Measurements from ENCODE around the gene PRDX5. TPM values are rescaled to one million over a fixed set of nuclear protein-coding genes. Genes with fewer than 3 reads are reported as not detected.

Gene PRDX5
- total and polyA plus RNA-seq, 2 donors = 222 to 286 TPM

DNA sequence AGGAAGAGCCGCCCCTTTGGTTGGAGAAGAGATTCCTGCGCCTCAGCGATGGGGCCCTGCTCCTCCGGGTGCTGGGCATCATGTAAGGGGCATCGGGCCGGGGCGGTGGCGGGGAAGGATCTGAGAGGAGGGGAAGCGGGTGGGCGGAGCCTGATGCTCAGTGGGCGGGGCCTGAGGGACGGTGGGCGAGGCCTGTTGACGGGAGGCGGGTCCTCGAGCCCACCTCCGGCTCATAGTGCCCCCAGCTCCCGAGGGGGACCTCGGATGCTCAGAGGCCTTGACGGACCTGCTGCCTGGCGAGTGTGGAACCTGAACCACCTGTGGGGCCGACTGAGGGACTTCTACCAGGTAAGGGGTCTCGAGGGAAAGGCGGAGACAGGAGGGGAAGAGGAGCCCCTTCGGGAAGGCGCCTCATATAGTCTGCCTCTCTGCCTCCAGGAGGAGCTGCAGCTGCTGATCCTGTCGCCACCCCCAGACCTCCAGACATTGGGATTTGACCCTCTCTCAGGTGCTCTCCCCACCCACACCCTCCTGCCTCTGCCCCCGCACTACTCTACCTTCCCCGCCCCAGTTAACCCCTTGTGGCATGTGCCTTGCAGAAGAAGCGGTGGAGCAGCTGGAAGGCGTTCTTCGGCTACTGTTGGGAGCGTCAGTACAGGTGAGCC lies 22.9 kb downstream of the PRDX5 start:
- Histone ChIP-seq H3K4me3 (ENCODE audit: low read length in 2 of 2) (peak overlapping the region; percentile 61 to 64), H3K27ac (ENCODE audit: low read depth in 1 of 2, low read length in 1 of 2) (peak overlapping the region; percentile 86 to 92), H3K36me3 (ENCODE audit: control insufficient read depth in 2 of 2, insufficient read depth in 2 of 2, low read length in 1 of 2) (peaks cover 27 to 34% of the 10 kb centered on the region in 2 donors), H3K4me1 (ENCODE audit: control insufficient read depth in 2 of 2, insufficient read depth in 2 of 2, low read length in 2 of 2) (peaks cover 24 to 49% of the 10 kb centered on the region in 2 donors), H3K9me3 (ENCODE audit: control insufficient read depth in 2 of 2, insufficient read depth in 1 of 2, low read length in 1 of 2) (peaks cover 0 to 7% of the 10 kb centered on the region in 2 donors), H3K27me3 (ENCODE audit: control insufficient read depth in 2 of 2, insufficient read depth in 1 of 2, low read length in 1 of 2) (no peaks in the 10 kb centered on the region)
- 23% methylated on average over 33 of the region's 33 CpGs for WGBS
- peak in 7 of 9 donors; percentile 69 to 88 (median 79) for DNase-seq (ENCODE audit: low read depth in 6 of 9, low spot score in 9 of 9)

DNA sequence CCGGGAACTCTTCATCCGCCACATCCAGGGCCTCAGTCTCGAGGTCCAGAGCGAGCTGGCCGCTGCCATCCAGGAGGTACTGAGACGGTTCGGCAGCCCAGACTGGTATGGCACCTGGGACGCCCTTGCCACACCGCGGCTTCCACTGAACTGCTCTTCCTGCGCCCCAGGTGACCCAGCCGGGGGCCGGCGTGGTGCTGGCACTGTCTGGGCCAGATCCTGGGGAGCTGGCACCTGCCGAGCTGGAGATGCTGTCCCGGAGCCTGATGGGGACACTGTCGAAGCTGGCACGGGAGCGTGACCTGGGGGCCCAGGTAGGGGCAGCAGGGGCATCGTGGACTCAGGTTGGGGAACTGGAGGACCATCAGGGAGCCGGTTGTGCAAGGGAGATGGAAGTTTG lies 23.5 kb downstream of the PRDX5 start:
- H3K36me3 ChIP-seq (ENCODE audit: control insufficient read depth in 2 of 2, insufficient read depth in 2 of 2, low read length in 1 of 2) = peaks cover 31 to 34% of the 10 kb centered on the region in 2 donors
- H3K27ac ChIP-seq (ENCODE audit: low read depth in 1 of 2, low read length in 1 of 2) = no peak overlapping the region
- H3K4me1 ChIP-seq (ENCODE audit: control insufficient read depth in 2 of 2, insufficient read depth in 2 of 2, low read length in 2 of 2) = peaks cover 24 to 49% of the 10 kb centered on the region in 2 donors
- peaks cover 0 to 7% of the 10 kb centered on the region in 2 donors for H3K9me3 ChIP-seq (ENCODE audit: control insufficient read depth in 2 of 2, insufficient read depth in 1 of 2, low read length in 1 of 2)
- WGBS = 94% methylated on average over 21 of the region's 21 CpGs
- no peaks in the 10 kb centered on the region for H3K27me3 ChIP-seq (ENCODE audit: control insufficient read depth in 2 of 2, insufficient read depth in 1 of 2, low read length in 1 of 2)
- peak overlapping the region in 1 of 2 donors; percentile 61 for H3K4me3 ChIP-seq (ENCODE audit: low read length in 2 of 2)
- DNase-seq (ENCODE audit: low read depth in 6 of 9, low spot score in 9 of 9) = no peak

DNA sequence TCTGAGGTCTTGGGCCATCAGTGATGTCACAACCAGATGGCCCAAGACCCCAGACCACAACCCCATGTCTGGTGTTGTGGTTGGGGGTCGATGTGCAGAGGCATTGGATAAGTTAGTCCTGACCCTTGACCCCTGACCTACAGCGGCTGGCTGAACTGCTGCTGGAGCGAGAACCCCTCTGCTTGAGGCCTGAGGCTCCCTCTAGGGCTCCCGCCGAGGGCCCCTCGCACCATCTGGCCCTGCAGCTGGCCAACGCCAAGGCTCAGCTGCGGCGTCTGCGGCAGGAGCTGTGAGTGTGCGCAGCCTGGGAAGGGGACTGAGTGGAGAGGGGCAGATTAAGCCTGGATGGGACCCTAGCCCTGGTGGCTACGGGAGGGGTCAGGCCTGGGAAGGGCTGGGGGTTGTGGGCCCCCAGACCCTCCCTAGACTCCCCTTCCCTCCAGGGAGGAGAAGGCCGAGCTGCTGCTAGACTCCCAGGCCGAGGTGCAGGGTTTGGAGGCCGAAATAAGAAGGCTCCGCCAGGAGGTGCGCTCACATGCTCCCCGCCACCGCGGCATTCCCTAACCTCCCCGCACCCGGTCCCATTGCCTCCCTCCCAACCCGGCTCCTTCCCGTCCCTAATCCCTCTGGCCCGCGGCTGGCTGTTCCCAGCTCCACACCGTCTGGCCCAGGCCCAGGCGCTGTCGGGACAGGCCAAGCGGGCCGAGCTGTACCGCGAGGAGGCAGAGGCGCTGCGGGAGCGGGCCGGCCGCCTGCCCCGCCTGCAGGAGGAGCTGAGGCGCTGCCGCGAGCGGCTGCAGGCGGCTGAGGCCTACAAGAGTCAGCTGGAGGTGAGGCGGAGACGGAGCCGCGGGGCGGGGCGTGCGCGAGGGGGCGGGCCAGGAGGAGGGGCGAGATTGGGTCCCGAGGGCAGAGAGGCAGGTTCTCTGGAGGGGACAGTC lies 24.2 kb downstream of the PRDX5 start:
- DNase-seq (ENCODE audit: low read depth in 6 of 9, low spot score in 9 of 9) = peak in 7 of 9 donors; percentile 71 to 92 (median 85)
- peaks cover 0 to 6% of the 10 kb centered on the region in 2 donors for H3K9me3 ChIP-seq (ENCODE audit: control insufficient read depth in 2 of 2, insufficient read depth in 1 of 2, low read length in 1 of 2)
- WGBS = 43% methylated on average over 55 of the region's 55 CpGs
- peaks cover 24 to 49% of the 10 kb centered on the region in 2 donors for H3K4me1 ChIP-seq (ENCODE audit: control insufficient read depth in 2 of 2, insufficient read depth in 2 of 2, low read length in 2 of 2)
- no peaks in the 10 kb centered on the region for H3K27me3 ChIP-seq (ENCODE audit: control insufficient read depth in 2 of 2, insufficient read depth in 1 of 2, low read length in 1 of 2)
- peaks cover 31 to 37% of the 10 kb centered on the region in 2 donors for H3K36me3 ChIP-seq (ENCODE audit: control insufficient read depth in 2 of 2, insufficient read depth in 2 of 2, low read length in 1 of 2)
- peak overlapping the region; percentile 15 to 67 for H3K27ac ChIP-seq (ENCODE audit: low read depth in 1 of 2, low read length in 1 of 2)
- peak overlapping the region; percentile 22 to 37 for H3K4me3 ChIP-seq (ENCODE audit: low read length in 2 of 2)

DNA sequence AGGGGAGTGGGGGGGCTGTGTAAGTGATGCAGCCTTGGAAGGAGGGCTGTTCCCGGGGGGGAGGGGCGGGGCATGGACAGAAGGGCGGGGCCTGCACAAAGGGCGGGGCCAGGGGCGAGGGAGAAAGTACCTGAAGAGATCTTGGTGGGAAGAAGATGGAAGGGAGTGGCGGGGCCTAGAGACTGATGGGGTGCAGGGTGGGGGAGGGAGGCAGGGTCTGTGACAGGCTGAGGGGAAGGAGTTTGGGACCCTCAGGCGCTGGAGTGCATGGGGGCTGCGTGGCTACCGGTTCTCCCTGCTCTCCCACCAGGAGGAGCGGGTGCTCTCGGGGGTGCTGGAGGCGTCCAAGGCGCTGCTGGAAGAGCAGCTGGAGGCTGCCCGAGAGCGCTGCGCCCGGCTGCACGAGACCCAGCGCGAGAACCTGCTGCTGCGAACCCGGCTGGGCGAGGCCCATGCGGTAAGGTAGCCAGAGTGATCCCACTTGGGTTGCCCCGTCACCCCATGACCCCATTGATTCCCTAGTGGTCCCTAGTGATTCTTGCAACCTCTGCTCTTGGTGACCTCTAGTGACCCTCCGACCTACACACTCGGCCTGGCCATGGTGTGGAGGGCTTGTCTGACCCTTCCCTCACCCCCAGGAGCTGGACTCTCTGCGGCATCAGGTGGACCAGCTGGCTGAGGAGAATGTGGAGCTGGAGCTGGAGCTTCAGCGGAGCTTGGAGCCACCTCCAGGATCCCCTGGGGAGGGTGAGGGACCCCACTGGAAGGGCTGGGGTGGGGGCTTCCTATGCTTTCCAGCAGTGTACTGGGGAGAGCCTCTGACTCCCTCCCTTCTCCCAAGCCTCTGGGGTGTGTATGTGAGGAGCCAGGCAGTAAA lies 25.2 kb downstream of the PRDX5 start:
- no peaks in the 10 kb centered on the region for H3K27me3 ChIP-seq (ENCODE audit: control insufficient read depth in 2 of 2, insufficient read depth in 1 of 2, low read length in 1 of 2)
- peaks cover 31 to 32% of the 10 kb centered on the region in 2 donors for H3K36me3 ChIP-seq (ENCODE audit: control insufficient read depth in 2 of 2, insufficient read depth in 2 of 2, low read length in 1 of 2)
- H3K4me1 ChIP-seq (ENCODE audit: control insufficient read depth in 2 of 2, insufficient read depth in 2 of 2, low read length in 2 of 2) = peaks cover 24 to 49% of the 10 kb centered on the region in 2 donors
- DNase-seq (ENCODE audit: low read depth in 6 of 9, low spot score in 9 of 9) = no peak
- H3K9me3 ChIP-seq (ENCODE audit: control insufficient read depth in 2 of 2, insufficient read depth in 1 of 2, low read length in 1 of 2) = peaks cover 0 to 3% of the 10 kb centered on the region in 2 donors
- H3K27ac ChIP-seq (ENCODE audit: low read depth in 1 of 2, low read length in 1 of 2) = no peak overlapping the region
- H3K4me3 ChIP-seq (ENCODE audit: low read length in 2 of 2) = peak overlapping the region in 1 of 2 donors; percentile 37
- 85% methylated on average over 29 of the region's 29 CpGs for whole genome bisulfite sequencing

DNA sequence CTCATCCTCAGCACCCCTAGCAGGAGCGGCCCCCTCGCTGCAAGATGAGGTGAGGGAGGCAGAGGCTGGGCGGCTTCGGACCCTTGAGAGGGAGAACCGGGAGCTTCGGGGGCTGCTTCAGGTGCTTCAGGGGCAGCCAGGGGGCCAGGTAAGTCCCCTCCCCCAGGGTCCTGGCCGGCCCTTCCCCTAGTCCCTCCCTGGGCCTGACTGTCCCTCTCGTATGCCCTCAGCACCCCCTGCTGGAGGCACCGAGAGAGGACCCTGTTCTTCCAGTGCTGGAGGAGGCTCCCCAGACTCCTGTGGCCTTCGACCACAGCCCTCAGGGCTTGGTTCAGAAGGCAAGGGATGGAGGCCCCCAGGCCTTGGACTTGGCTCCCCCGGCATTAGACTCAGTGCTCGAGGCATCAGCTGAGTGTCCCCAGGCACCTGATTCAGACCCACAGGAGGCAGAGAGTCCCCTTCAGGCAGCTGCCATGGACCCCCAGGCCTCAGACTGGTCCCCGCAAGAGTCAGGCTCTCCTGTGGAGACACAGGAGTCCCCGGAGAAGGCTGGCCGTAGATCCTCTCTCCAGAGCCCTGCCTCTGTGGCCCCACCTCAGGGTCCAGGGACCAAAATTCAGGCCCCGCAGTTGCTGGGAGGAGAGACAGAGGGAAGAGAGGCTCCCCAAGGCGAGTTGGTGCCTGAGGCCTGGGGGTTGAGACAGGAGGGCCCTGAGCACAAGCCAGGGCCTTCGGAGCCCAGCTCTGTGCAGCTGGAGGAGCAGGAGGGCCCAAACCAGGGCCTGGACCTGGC lies 26.0 kb downstream of the PRDX5 start:
- Histone ChIP-seq H3K4me1 (ENCODE audit: control insufficient read depth in 2 of 2, insufficient read depth in 2 of 2, low read length in 2 of 2) (peaks cover 24 to 43% of the 10 kb centered on the region in 2 donors), H3K9me3 (ENCODE audit: control insufficient read depth in 2 of 2, insufficient read depth in 1 of 2, low read length in 1 of 2) (peaks cover 0 to 3% of the 10 kb centered on the region in 2 donors), H3K27me3 (ENCODE audit: control insufficient read depth in 2 of 2, insufficient read depth in 1 of 2, low read length in 1 of 2) (no peaks in the 10 kb centered on the region), H3K4me3 (ENCODE audit: low read length in 2 of 2) (no peak overlapping the region), H3K27ac (ENCODE audit: low read depth in 1 of 2, low read length in 1 of 2) (no peak overlapping the region), H3K36me3 (ENCODE audit: control insufficient read depth in 2 of 2, insufficient read depth in 2 of 2, low read length in 1 of 2) (peaks cover 34 to 35% of the 10 kb centered on the region in 2 donors)
- WGBS = 97% methylated on average over 18 of the region's 18 CpGs
- DNase-seq (ENCODE audit: low read depth in 6 of 9, low spot score in 9 of 9) = no peak

DNA sequence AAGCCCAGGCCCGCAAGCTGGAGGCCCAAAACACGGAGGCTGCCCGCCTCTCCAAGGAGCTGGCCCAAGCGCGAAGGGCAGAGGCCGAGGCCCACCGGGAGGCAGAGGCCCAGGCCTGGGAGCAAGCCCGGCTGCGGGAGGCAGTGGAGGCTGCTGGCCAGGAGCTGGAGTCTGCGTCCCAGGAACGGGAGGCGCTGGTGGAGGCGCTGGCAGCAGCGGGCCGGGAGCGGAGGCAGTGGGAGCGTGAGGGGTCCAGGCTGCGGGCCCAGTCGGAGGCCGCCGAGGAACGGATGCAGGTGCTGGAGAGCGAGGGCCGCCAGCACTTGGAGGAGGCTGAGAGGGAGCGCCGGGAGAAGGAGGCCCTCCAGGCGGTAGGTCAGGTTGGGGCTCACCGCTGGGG lies 26.9 kb downstream of the PRDX5 start:
- Histone ChIP-seq H3K9me3 (ENCODE audit: control insufficient read depth in 2 of 2, insufficient read depth in 1 of 2, low read length in 1 of 2) (peaks cover 0 to 3% of the 10 kb centered on the region in 2 donors), H3K4me1 (ENCODE audit: control insufficient read depth in 2 of 2, insufficient read depth in 2 of 2, low read length in 2 of 2) (peaks cover 17 to 35% of the 10 kb centered on the region in 2 donors), H3K36me3 (ENCODE audit: control insufficient read depth in 2 of 2, insufficient read depth in 2 of 2, low read length in 1 of 2) (peaks cover 38% of the 10 kb centered on the region in 2 donors), H3K27ac (ENCODE audit: low read depth in 1 of 2, low read length in 1 of 2) (no peak overlapping the region), H3K4me3 (ENCODE audit: low read length in 2 of 2) (no peak overlapping the region), H3K27me3 (ENCODE audit: control insufficient read depth in 2 of 2, insufficient read depth in 1 of 2, low read length in 1 of 2) (no peaks in the 10 kb centered on the region)
- no peak for DNase-seq (ENCODE audit: low read depth in 6 of 9, low spot score in 9 of 9)
- WGBS = 98% methylated on average over 28 of the region's 28 CpGs

DNA sequence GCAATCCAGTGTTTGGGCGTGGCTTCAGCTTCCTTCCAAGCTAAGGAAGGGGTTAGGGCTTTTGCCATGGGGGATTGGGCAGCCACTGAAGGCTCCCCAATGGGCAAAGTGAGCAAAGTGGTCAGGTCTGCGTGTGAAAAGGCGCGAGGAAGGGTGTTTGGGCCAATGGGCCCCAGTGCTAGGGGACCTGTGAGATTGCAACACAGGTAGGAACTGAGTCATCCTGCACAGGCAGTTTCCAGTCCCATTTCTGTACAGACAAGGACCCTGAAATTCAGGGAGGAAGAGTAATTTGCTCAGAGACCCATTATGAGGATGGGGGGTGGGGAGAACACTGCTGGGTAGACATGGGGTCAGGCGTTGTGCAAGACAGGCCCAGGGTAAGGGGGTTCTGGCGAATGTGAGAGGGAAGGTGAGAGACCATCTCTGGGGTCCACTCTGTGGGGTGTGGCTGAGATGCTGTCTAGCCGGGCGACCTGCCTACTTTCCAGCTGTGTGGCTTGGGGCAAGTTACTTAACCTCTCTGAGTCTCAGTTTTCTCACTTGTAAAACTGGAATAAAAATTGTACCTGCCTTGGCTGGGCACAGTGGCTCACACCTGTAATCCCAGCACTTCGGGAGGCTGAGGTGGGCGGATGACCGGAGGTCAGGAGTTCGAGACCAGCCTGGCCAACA lies 29.4 kb downstream of the PRDX5 start:
- H3K27ac ChIP-seq (ENCODE audit: low read depth in 1 of 2, low read length in 1 of 2) = no peak overlapping the region
- H3K9me3 ChIP-seq (ENCODE audit: control insufficient read depth in 2 of 2, insufficient read depth in 1 of 2, low read length in 1 of 2) = no peaks in the 10 kb centered on the region
- peaks cover 41 to 62% of the 10 kb centered on the region in 2 donors for H3K36me3 ChIP-seq (ENCODE audit: control insufficient read depth in 2 of 2, insufficient read depth in 2 of 2, low read length in 1 of 2)
- DNase-seq (ENCODE audit: low read depth in 6 of 9, low spot score in 9 of 9) = no peak
- H3K4me3 ChIP-seq (ENCODE audit: low read length in 2 of 2) = no peak overlapping the region
- peaks cover 6 to 9% of the 10 kb centered on the region in 2 donors for H3K4me1 ChIP-seq (ENCODE audit: control insufficient read depth in 2 of 2, insufficient read depth in 2 of 2, low read length in 2 of 2)
- no peaks in the 10 kb centered on the region for H3K27me3 ChIP-seq (ENCODE audit: control insufficient read depth in 2 of 2, insufficient read depth in 1 of 2, low read length in 1 of 2)
- WGBS = 96% methylated on average over 12 of the region's 12 CpGs

Data from thymus (tissue), 11 donors.